ENCODE measurements around the gene AKAP13. TPM values are rescaled to one million over a fixed set of nuclear protein-coding genes. Genes with fewer than 3 reads are reported as not detected.

AKAP13 gene
- total and polyA plus RNA-seq, 2 of the 13 experiments (the other 11 are each of a cell fraction or from before 2014, with no cell fraction given), result 6.7 to 27.1 TPM

DNA sequence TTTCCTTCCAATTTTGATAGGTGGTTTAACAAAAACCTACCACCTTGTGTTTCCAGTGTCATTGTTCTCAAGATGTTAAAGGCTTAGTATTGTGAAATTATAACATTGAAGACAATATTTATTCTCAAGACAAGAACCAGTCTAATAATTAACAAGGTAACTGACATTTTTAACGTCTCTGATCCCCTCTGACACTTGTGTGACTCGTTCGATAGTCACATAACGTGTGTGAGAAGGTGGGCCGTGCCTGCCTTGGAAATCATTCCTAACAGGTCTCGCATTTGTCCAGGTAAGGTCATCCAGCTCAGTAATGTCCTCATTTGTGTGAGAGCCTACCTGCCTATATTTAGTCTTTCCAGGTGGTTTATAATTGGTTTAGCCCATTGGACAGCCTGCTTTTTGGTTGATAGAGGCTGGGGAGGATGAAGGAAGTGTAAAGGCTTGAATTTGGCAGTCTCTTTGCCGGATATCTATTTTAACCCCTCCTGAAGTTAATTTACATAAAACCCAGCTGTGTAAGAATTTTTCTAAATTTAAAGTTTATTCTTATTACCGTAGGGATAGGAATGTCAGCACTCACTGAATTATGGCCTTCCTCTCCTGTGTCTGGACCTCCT is 94.4 kb downstream of the AKAP13 start:
- no peak for DNase-seq (ENCODE audit: low spot score)
- peaks cover 10% of the 10 kb centered on the region for H3K79me2 ChIP-seq (ENCODE audit: insufficient read depth, low read length)
- no peaks in the 10 kb centered on the region for H3K27me3 ChIP-seq (ENCODE audit: control insufficient read depth in 1 of 2, insufficient read depth in 2 of 2, low read length in 2 of 2)
- H3K4me3 ChIP-seq (replicated peaks in 1 of 3; ENCODE audit: insufficient read depth in 1 of 3, low read depth in 2 of 3, low read length in 3 of 3), result no peak overlapping the region
- no peak overlapping the region for H2AFZ ChIP-seq (ENCODE audit: low read length)
- H3K4me2 ChIP-seq (ENCODE audit: low read depth, low read length), result no peak overlapping the region
- no peak for FAIRE-seq
- 89% methylated on average over 8 of the region's 8 CpGs for WGBS (ENCODE audit: low lambda C conversion rate)
- ChIA-PET CTCF (ENCODE audit: low intra/inter-chr PET ratio, low total read pairs) (no interaction called here), POLR2A (no interaction called here)
- no peaks in the 10 kb centered on the region for H3K36me3 ChIP-seq (replicated peaks in 1 of 2; ENCODE audit: control insufficient read depth in 1 of 2, insufficient read depth in 2 of 2, low read length in 2 of 2)
- H3K4me1 ChIP-seq (ENCODE audit: insufficient read depth, low read length), result peaks cover 28% of the 10 kb centered on the region
- in situ Hi-C loops (cut with HindIII; ENCODE audit: extremely low pct_ligation_motif_present, low pct_unique_long_range_greater_than_20kb), result no loop called here
- H3K9me3 ChIP-seq (ENCODE audit: low read length), result no peaks in the 10 kb centered on the region
- H3K27ac ChIP-seq (ENCODE audit: extremely low read length, insufficient read depth, low read length), result no peak overlapping the region
- no peaks in the 10 kb centered on the region for H4K20me1 ChIP-seq (ENCODE audit: insufficient read depth, low read length)
- ATAC-seq, result no peak
- no peak overlapping the region for H3K9ac ChIP-seq (ENCODE audit: insufficient read depth, low read depth, low read length)
- TF ChIP-seq, protein P1, sequence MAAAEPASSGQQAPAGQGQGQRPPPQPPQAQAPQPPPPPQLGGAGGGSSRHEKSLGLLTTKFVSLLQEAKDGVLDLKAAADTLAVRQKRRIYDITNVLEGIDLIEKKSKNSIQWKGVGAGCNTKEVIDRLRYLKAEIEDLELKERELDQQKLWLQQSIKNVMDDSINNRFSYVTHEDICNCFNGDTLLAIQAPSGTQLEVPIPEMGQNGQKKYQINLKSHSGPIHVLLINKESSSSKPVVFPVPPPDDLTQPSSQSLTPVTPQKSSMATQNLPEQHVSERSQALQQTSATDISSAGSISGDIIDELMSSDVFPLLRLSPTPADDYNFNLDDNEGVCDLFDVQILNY (CRISPR knock-in tag; conservative IDR thresholded peaks at IDR 0.05), result no peak
- TF ChIP-seq HDAC1 (CRISPR knock-in tag; IDR thresholded peaks at IDR 0.05), result no peak
- no peak for TF ChIP-seq YY1 (IDR thresholded peaks at IDR 0.05; ENCODE audit: insufficient read depth, insufficient replicate concordance, low read depth, low read length)
- no peak for TF ChIP-seq PRPF4 (IDR thresholded peaks at IDR 0.05; ENCODE audit: low read depth, low read length, poor library complexity, severe bottlenecking)
- no peak for TF ChIP-seq ZNF253 (CRISPR knock-in tag; IDR thresholded peaks at IDR 0.05; ENCODE audit: borderline replicate concordance)
- TF ChIP-seq CC2D1A (CRISPR knock-in tag; IDR thresholded peaks at IDR 0.05), result no peak
- no peak for TF ChIP-seq FOSL2 (CRISPR knock-in tag; IDR thresholded peaks at IDR 0.05)
- no peak for TF ChIP-seq ZKSCAN1 (IDR thresholded peaks at IDR 0.05; ENCODE audit: low read length)
- no peak for TF ChIP-seq ZNF460 (CRISPR knock-in tag; IDR thresholded peaks at IDR 0.05; ENCODE audit: borderline replicate concordance)
- TF ChIP-seq, protein P2, sequence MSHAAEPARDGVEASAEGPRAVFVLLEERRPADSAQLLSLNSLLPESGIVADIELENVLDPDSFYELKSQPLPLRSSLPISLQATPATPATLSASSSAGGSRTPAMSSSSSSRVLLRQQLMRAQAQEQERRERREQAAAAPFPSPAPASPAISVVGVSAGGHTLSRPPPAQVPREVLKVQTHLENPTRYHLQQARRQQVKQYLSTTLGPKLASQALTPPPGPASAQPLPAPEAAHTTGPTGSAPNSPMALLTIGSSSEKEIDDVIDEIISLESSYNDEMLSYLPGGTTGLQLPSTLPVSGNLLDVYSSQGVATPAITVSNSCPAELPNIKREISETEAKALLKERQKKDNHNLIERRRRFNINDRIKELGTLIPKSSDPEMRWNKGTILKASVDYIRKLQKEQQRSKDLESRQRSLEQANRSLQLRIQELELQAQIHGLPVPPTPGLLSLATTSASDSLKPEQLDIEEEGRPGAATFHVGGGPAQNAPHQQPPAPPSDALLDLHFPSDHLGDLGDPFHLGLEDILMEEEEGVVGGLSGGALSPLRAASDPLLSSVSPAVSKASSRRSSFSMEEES (CRISPR knock-in tag; IDR thresholded peaks at IDR 0.05), result no peak
- TF ChIP-seq, protein P3, sequence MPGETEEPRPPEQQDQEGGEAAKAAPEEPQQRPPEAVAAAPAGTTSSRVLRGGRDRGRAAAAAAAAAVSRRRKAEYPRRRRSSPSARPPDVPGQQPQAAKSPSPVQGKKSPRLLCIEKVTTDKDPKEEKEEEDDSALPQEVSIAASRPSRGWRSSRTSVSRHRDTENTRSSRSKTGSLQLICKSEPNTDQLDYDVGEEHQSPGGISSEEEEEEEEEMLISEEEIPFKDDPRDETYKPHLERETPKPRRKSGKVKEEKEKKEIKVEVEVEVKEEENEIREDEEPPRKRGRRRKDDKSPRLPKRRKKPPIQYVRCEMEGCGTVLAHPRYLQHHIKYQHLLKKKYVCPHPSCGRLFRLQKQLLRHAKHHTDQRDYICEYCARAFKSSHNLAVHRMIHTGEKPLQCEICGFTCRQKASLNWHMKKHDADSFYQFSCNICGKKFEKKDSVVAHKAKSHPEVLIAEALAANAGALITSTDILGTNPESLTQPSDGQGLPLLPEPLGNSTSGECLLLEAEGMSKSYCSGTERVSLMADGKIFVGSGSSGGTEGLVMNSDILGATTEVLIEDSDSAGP (CRISPR knock-in tag; IDR thresholded peaks at IDR 0.05; ENCODE audit: borderline replicate concordance), result no peak
- no peak for TF ChIP-seq SAP130 (CRISPR knock-in tag; IDR thresholded peaks at IDR 0.05; ENCODE audit: low read depth)
- no peak for TF ChIP-seq SNAPC2 (CRISPR knock-in tag; IDR thresholded peaks at IDR 0.05)
- TF ChIP-seq ZNF24 (IDR thresholded peaks at IDR 0.05), result no peak
- no peak for TF ChIP-seq POLR2G (IDR thresholded peaks at IDR 0.05; ENCODE audit: low read depth, low read length)
- TF ChIP-seq MEIS2 (CRISPR knock-in tag; IDR thresholded peaks at IDR 0.05), result no peak
- TF ChIP-seq FOXC1 (CRISPR knock-in tag; IDR thresholded peaks at IDR 0.05; ENCODE audit: borderline replicate concordance), result no peak
- no peak for TF ChIP-seq ZNF652 (CRISPR knock-in tag; IDR thresholded peaks at IDR 0.05; ENCODE audit: borderline replicate concordance, low read depth)
- intact Hi-C loops (cut with micrococcal nuclease; ENCODE audit: unreplicated experiment), result no loop called here
- no TSS peak for BruUV-seq (replicated peaks)
